CD8-positive, alpha-beta memory T cell (primary cell): Measurements from ENCODE around the gene ZNF831. TPM values are rescaled to one million over a fixed set of nuclear protein-coding genes. Genes with fewer than 3 reads are reported as not detected.
A peak's percentile ranks its signal among the peaks of the same experiment; 100 is the strongest.

ENCODE experiments used
- CTCF ChIA-PET: fragments of 350-600 bp; sonication (Branson Sonifier 250); formaldehyde crosslinking; loops from one replicate; lab custom pipeline; 2021; ENCODE audit warnings: antibody characterized with exemption; lab: Charles Lee
- POLR2A ChIA-PET: fragments of 350-600 bp; sonication (Branson Sonifier 250); formaldehyde crosslinking; loops from one replicate; lab custom pipeline; 2021; ENCODE audit warnings: antibody characterized with exemption; lab: Charles Lee
- DNase-seq, 5 donors: peaks; one replicate each; pipeline versions ENCODE4 v3.0.0 to v3.0.0-alpha.2; 2020 to 2022; ENCODE audit warnings: mixed read lengths in 1 of 5
- H3K27ac ChIP-seq: one replicate; pipeline ENCODE4 v1.7.0; 2013; ENCODE audit warnings: low read depth, mild to moderate bottlenecking, low read length, moderate library complexity
- H3K27me3 ChIP-seq: 2 replicates; pipeline ENCODE4 v1.7.0; 2013; ENCODE audit warnings: low read length, mild to moderate bottlenecking; ENCODE audit not compliant: insufficient read depth, poor library complexity, severe bottlenecking
- H3K36me3 ChIP-seq: 2 replicates; pipeline ENCODE4 v1.7.0; 2013; ENCODE audit warnings: mild to moderate bottlenecking, low read length, moderate library complexity; ENCODE audit not compliant: insufficient read depth
- H3K4me1 ChIP-seq: 2 replicates; pipeline ENCODE4 v1.7.0; 2013; ENCODE audit warnings: mild to moderate bottlenecking, low read length, moderate library complexity; ENCODE audit not compliant: insufficient read depth
- H3K4me3 ChIP-seq: 2 replicates; pipeline ENCODE4 v1.7.0; 2013; ENCODE audit warnings: mild to moderate bottlenecking, low read length
- H3K9me3 ChIP-seq: 2 replicates; pipeline ENCODE4 v1.7.0; 2013; ENCODE audit warnings: mild to moderate bottlenecking, low read length
- H3K27ac Mint-ChIP-seq, 8 donors: one replicate each; pipeline ENCODE4 v1.8.0; 2020 to 2021; ENCODE audit warnings: mixed read lengths in 8 of 8, mild to moderate bottlenecking in 6 of 8, inconsistent platforms in 3 of 8, moderate library complexity in 3 of 8
- H3K27me3 Mint-ChIP-seq, 2 donors: one replicate each; pipeline ENCODE4 v1.8.0; 2020 to 2021; ENCODE audit warnings: mixed read lengths in 2 of 2, mild to moderate bottlenecking in 1 of 2, moderate library complexity in 1 of 2
- H3K36me3 Mint-ChIP-seq, 3 donors: one replicate each; pipeline ENCODE4 v1.8.0; 2020 to 2021; ENCODE audit warnings: mixed read lengths in 3 of 3, inconsistent platforms in 1 of 3, mild to moderate bottlenecking in 1 of 3
- H3K4me1 Mint-ChIP-seq, 3 donors: one replicate each; pipeline ENCODE4 v1.8.0; 2020 to 2021; ENCODE audit warnings: mixed read lengths in 3 of 3, inconsistent platforms in 1 of 3, mild to moderate bottlenecking in 1 of 3
- H3K4me3 Mint-ChIP-seq, 7 donors: one replicate each; pipeline ENCODE4 v1.8.0; 2020 to 2021; ENCODE audit warnings: mixed read lengths in 7 of 7, mild to moderate bottlenecking in 6 of 7, moderate library complexity in 4 of 7, inconsistent platforms in 2 of 7
- H3K9me3 Mint-ChIP-seq, 5 donors: one replicate each; pipeline ENCODE4 v1.8.0; 2020 to 2022; ENCODE audit warnings: mixed read lengths in 5 of 5, mild to moderate bottlenecking in 3 of 5, moderate library complexity in 2 of 5, inconsistent platforms in 1 of 5
- polyA plus RNA-seq: library from polyadenylated mRNA; unstranded; fragments of 300-500 nt; fragmentation: Illumina TruSeq; gene quantifications from one replicate; pipeline ENCODE4 v1.2.3, GENCODE V29; 2021
- total RNA-seq, 2 experiments: library from RNA; stranded (reverse); gene quantifications; one replicate each; pipeline ENCODE4 v1.2.3, GENCODE V29; 2021

ZNF831 gene
- total RNA-seq (1 to 10 TPM; 6.4 to 6.9 TPM), polyA plus RNA-seq (12.1 TPM)

GRCh38 chr20:59163631-59164530 lies at the start of gene ZNF831:
ZNF831 (plus strand) TSS chr20:59163821; CDS start chr20:59191020, 27,199 bp downstream.
- H3K4me3 ChIP-seq = peak within 1 kb of the TSS; percentile 81
- POLR2A ChIA-PET = interaction anchor here (1.0 to 3.1 kb wide), 8 partner anchors 11 to 41 kb away, joined by 3 to 19 read pairs (median 6); no protein-coding TSS in a partner anchor
- H3K4me1 ChIP-seq = peaks cover 94% of the 10 kb centered on the region
- H3K9me3 Mint-ChIP-seq = peaks cover 0 to 1% (median 0%) of the 10 kb centered on the region in 5 donors
- H3K27ac Mint-ChIP-seq = peak within 1 kb of the TSS; percentile 95 to 100 (median 98)
- H3K4me1 Mint-ChIP-seq = peaks cover 90 to 97% (median 93%) of the 10 kb centered on the region in 3 donors
- H3K27me3 Mint-ChIP-seq = peaks cover 0 to 2% of the 10 kb centered on the region in 2 donors
- peak in 2 of 5 donors; percentile 67 to 68 for DNase-seq
- H3K27ac ChIP-seq = peak within 1 kb of the TSS; percentile 95
- H3K36me3 Mint-ChIP-seq = peaks cover 9 to 41% (median 14%) of the 10 kb centered on the region in 3 donors
- H3K27me3 ChIP-seq = no peaks in the 10 kb centered on the region
- H3K4me3 Mint-ChIP-seq = peak within 1 kb of the TSS; percentile 88 to 95 (median 92)
- CTCF ChIA-PET = interaction anchor here (0.6 to 4.0 kb wide), 8 partner anchors 11 to 132 kb away, joined by 3 to 21 read pairs (median 10); partner anchors contain the start of gene ATP5F1E
- H3K36me3 ChIP-seq = no peaks in the 10 kb centered on the region
- no peaks in the 10 kb centered on the region for H3K9me3 ChIP-seq

- Histone ChIP-seq H3K9me3 (no peaks in the 10 kb centered on the region), H3K27ac (no peak overlapping the region), H3K27me3 (no peaks in the 10 kb centered on the region), H3K36me3 (no peaks in the 10 kb centered on the region), H3K4me1 (peaks cover 58% of the 10 kb centered on the region), H3K4me3 (no peak overlapping the region)
- H3K27me3 Mint-ChIP-seq = peaks cover 0 to 2% of the 10 kb centered on the region in 2 donors
- H3K27ac Mint-ChIP-seq = peak overlapping the region in 7 of 8 donors; percentile 22 to 94 (median 75)
- CTCF ChIA-PET = interaction anchor here (0.8 to 1.3 kb wide), 4 partner anchors 8 to 104 kb away, joined by 3 to 4 read pairs (median 4); no protein-coding TSS in a partner anchor
- H3K9me3 Mint-ChIP-seq = peaks cover 0 to 3% (median 0%) of the 10 kb centered on the region in 5 donors
- H3K36me3 Mint-ChIP-seq = no peaks in the 10 kb centered on the region
- POLR2A ChIA-PET = no interaction called here
- DNase-seq = peak in 2 of 5 donors; percentile 21 to 33
- H3K4me1 Mint-ChIP-seq = peaks cover 48 to 62% (median 59%) of the 10 kb centered on the region in 3 donors
- peak overlapping the region in 4 of 7 donors; percentile 2 to 46 (median 34) for H3K4me3 Mint-ChIP-seq
Measured at GRCh38 chr20:59117526-59117925, 46.1 kb upstream of the ZNF831 start.

- Mint-ChIP-seq H3K9me3 (peaks cover 0 to 3% (median 0%) of the 10 kb centered on the region in 5 donors), H3K4me1 (peaks cover 61 to 75% (median 72%) of the 10 kb centered on the region in 3 donors), H3K27ac (peak overlapping the region in 1 of 8 donors; percentile 99), H3K4me3 (no peak overlapping the region), H3K27me3 (peaks cover 0 to 2% of the 10 kb centered on the region in 2 donors), H3K36me3 (no peaks in the 10 kb centered on the region)
- Histone ChIP-seq H3K27me3 (no peaks in the 10 kb centered on the region), H3K4me1 (peaks cover 70% of the 10 kb centered on the region), H3K36me3 (no peaks in the 10 kb centered on the region), H3K27ac (no peak overlapping the region), H3K4me3 (no peak overlapping the region), H3K9me3 (no peaks in the 10 kb centered on the region)
- POLR2A ChIA-PET = no interaction called here
- no peak for DNase-seq
- CTCF ChIA-PET = interaction anchor here (1.2 kb wide), 1 partner anchor 9 kb away, joined by 4 read pairs; no protein-coding TSS in a partner anchor
Measured at GRCh38 chr20:59118855-59119254, 44.8 kb upstream of the ZNF831 start.

GRCh38 chr20:59120491-59120890 lies 43.1 kb upstream of the ZNF831 start:
- ChIA-PET CTCF (interaction anchor here (1.1 to 3.3 kb wide), 4 partner anchors 18 to 44 kb away, joined by 4 to 21 read pairs (median 14); partner anchors contain the start of gene ZNF831), POLR2A (interaction anchor here (1.1 to 4.2 kb wide), 2 partner anchors 27 to 39 kb away, joined by 4 to 21 read pairs; no protein-coding TSS in a partner anchor)
- Histone ChIP-seq H3K27ac (peak overlapping the region; percentile 44), H3K36me3 (no peaks in the 10 kb centered on the region), H3K4me3 (no peak overlapping the region), H3K4me1 (peaks cover 78% of the 10 kb centered on the region), H3K27me3 (no peaks in the 10 kb centered on the region), H3K9me3 (no peaks in the 10 kb centered on the region)
- no peaks in the 10 kb centered on the region for H3K36me3 Mint-ChIP-seq
- peak overlapping the region; percentile 3 to 87 (median 59) for H3K4me3 Mint-ChIP-seq
- H3K4me1 Mint-ChIP-seq = peaks cover 71 to 87% (median 84%) of the 10 kb centered on the region in 3 donors
- peak overlapping the region; percentile 95 to 100 (median 99) for H3K27ac Mint-ChIP-seq
- peaks cover 0 to 2% of the 10 kb centered on the region in 2 donors for H3K27me3 Mint-ChIP-seq
- DNase-seq = peak in 4 of 5 donors; percentile 18 to 69 (median 51)
- H3K9me3 Mint-ChIP-seq = peaks cover 0 to 3% (median 0%) of the 10 kb centered on the region in 5 donors

GRCh38 chr20:59120919-59121318 lies 42.7 kb upstream of the ZNF831 start:
- peak in 1 of 5 donors; percentile 27 for DNase-seq
- peak overlapping the region; percentile 3 to 87 (median 59) for H3K4me3 Mint-ChIP-seq

GRCh38 chr20:59121714-59122565 lies 41.7 kb upstream of the ZNF831 start:
- H3K27me3 Mint-ChIP-seq = peaks cover 0 to 2% of the 10 kb centered on the region in 2 donors
- ChIA-PET CTCF (interaction anchor here (0.9 to 6.1 kb wide), 19 partner anchors 10 to 252 kb away, joined by 3 to 37 read pairs (median 5); partner anchors contain the start of gene ZNF831), POLR2A (interaction anchor here (0.5 to 4.2 kb wide), 12 partner anchors 24 to 87 kb away, joined by 3 to 21 read pairs (median 6); partner anchors contain the start of gene ZNF831)
- peak overlapping the region; percentile 95 to 100 (median 99) for H3K27ac Mint-ChIP-seq
- Histone ChIP-seq H3K9me3 (no peaks in the 10 kb centered on the region), H3K27me3 (no peaks in the 10 kb centered on the region), H3K36me3 (no peaks in the 10 kb centered on the region), H3K4me1 (peaks cover 75% of the 10 kb centered on the region), H3K27ac (peak overlapping the region; percentile 66), H3K4me3 (peak overlapping the region; percentile 46)
- peaks cover 73 to 86% (median 84%) of the 10 kb centered on the region in 3 donors for H3K4me1 Mint-ChIP-seq
- DNase-seq = peak in 2 of 5 donors; percentile 51 to 76
- H3K36me3 Mint-ChIP-seq = no peaks in the 10 kb centered on the region
- H3K9me3 Mint-ChIP-seq = peaks cover 0 to 3% (median 0%) of the 10 kb centered on the region in 5 donors
- H3K4me3 Mint-ChIP-seq = peak overlapping the region; percentile 69 to 87 (median 84)

More at GRCh38 chr20:59120919-59121318, 42.7 kb upstream of the ZNF831 start:
- H3K9me3 Mint-ChIP-seq = peaks cover 0 to 3% (median 0%) of the 10 kb centered on the region in 5 donors
- H3K36me3 ChIP-seq = no peaks in the 10 kb centered on the region
- peaks cover 71 to 87% (median 84%) of the 10 kb centered on the region in 3 donors for H3K4me1 Mint-ChIP-seq
- H3K36me3 Mint-ChIP-seq = no peaks in the 10 kb centered on the region
- peak overlapping the region; percentile 95 to 100 (median 99) for H3K27ac Mint-ChIP-seq
- no peaks in the 10 kb centered on the region for H3K27me3 ChIP-seq
- H3K27me3 Mint-ChIP-seq = peaks cover 0 to 2% of the 10 kb centered on the region in 2 donors
- H3K4me1 ChIP-seq = peaks cover 78% of the 10 kb centered on the region
- H3K27ac ChIP-seq = peak overlapping the region; percentile 44
- ChIA-PET CTCF (interaction anchor here (1.0 to 6.1 kb wide), 8 partner anchors 9 to 90 kb away, joined by 3 to 37 read pairs (median 7); partner anchors contain the start of gene ZNF831), POLR2A (interaction anchor here (1.1 to 4.2 kb wide), 2 partner anchors 26 to 38 kb away, joined by 4 to 21 read pairs; no protein-coding TSS in a partner anchor)
- H3K9me3 ChIP-seq = no peaks in the 10 kb centered on the region
- H3K4me3 ChIP-seq = no peak overlapping the region
